GM18511 (cell line): ENCODE measurements around the gene NHERF2.
"Not testable (repeated sequence)": the region's sequence is repeated elsewhere in the genome, so short reads cannot be mapped to it uniquely, and the experiment has no call there.

Source experiments
- ATAC-seq: cut with Tn5 transposase; IDR thresholded peaks from one replicate; pipeline ENCODE4 v1.9.1; 2021; ENCODE audit warnings: mild to moderate bottlenecking, moderate library complexity; ENCODE audit not compliant: unreplicated experiment

Gene NHERF2

GRCh38 chr16:2004795-2005517, 21.7 kb upstream of the NHERF2 start:
- no peak for ATAC-seq

- no peak for ATAC-seq
These were observed 21.1 kb upstream of the NHERF2 start for GRCh38 chr16:2005646-2006045.

- no peak for ATAC-seq
These were observed 20.4 kb upstream of the NHERF2 start for GRCh38 chr16:2006317-2006716.

DNA sequence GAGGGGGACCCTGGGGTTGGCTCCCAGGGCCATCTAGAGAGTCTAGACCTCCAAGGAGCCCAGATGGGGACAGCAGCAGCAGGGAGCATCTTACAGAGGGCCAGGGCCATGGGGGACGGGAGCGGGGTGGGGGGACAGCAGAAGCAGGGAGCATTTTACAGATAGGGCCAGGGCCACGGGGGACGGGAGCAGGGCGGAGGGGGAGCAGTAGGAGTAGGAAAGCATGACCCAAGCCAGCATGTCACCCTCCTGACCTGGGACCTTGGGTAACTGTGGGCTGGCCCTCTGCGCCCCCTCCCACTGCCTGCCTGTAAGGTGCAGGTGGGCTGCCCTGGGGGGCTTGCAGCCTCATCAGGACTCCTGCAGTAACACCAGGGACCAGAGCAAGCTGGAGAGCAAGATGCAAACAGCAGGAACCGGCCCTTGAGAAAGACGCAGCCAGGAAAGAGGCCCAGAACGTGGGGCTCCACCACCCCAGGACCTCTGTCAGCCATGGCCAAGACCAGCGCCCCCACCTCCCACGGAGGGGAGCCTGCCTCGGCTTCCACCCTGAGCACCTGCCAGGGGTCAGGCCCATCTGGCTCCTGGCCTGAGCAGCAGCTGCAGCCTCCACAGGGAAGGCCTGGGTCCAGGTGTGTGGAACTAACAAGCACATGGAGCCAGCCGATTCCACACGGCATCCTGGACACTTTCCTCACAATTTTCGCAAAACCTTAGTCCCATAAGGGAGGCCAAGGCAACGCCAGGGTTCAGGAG, 19.4 kb upstream of the NHERF2 start:
- no peak for ATAC-seq

GRCh38 chr16:2008009-2008526, 18.6 kb upstream of the NHERF2 start:
- ATAC-seq: no peak

- no peak for ATAC-seq
These were observed 18.0 kb upstream of the NHERF2 start for GRCh38 chr16:2008631-2009163.

DNA sequence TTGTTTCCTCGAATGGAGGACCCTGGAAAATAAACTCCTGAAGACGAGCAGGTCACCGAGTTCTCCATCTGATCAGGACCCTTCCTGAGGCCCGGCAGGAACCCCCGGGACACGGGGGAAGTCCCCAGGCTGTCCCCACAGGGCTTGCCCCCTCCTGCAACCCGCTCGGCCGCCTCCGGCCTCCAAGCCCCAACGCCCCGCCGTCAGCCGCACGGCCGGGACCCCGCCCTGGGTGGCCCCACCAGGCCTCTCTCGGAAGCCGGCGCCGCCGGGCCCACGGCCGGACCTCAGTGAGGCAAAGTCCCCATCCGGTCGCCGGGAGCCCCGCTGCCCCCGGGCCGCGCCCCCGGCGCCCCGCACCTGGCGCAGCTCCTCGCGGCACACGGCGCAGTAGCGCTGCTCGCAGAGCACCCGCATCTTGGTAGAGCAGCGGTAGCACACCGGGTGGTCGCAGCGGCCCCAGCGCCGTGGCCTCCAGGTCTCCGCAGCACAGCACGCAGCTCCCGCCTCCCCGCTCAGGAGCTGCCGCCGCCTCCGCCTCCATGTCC, 17.5 kb upstream of the NHERF2 start:
- ATAC-seq: peak; percentile 30

DNA sequence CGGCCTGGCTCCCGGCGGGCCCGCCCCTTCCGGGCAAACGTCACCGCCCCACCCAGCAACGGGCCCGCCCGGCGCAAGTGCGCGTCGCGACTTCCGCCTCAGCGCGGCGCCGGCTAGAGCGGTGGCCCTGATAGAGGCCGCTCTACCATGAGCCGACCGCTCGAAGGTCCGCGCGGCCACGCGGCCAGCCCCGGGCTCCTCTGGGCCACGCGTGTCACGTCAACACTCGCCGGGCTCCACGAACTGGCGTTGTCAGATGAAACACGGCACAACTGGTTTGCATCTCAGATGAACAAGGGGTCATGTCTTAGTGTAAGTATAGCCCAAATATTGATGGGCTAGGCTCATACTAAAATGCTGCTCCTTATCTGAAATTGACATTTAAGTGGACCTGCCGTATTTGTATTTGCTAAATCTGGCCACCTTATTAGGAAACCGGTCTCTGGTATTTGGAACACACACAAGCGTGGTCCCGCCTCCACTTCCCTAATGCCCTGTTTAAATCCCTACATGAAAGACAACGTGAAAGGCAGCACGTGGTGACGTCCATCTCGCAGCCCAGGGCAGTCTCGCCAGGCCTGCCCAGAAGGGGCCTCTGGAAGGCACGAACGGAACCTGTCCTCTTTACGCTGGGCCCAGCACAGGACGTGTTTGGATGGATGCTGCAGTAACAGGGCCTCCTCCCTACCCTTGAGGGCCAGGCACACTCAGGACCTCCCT, 16.8 kb upstream of the NHERF2 start, which contains the start of gene ZNF598:
Gene ZNF598, minus strand, starts transcription at position 31 of the 720 bp plus-strand sequence.
- peak; percentile 92 for ATAC-seq

DNA sequence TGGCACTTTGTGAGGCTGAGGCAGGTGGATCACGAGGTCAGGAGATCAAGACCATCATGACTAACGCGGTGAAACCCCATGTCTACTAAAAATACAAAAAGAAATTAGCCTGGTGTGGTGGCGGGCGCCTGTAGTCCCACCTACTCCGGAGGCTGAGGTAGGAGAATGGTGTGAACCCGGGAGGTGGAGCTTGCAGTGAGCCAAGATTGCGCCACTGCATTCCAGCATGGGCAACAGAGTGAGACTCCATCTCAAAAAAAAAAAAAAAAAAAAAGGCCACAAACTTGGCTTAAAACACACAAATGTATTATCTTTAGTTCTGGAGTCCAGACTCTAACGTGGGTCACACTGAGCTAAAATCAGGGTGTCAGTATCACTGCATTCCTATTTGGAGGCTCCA, 15.0 kb upstream of the NHERF2 start:
- not testable (repeated sequence) for ATAC-seq

GRCh38 chr16:2013527-2013926, 13.2 kb upstream of the NHERF2 start:
- no peak for ATAC-seq

- ATAC-seq: no peak
These were observed 11.4 kb upstream of the NHERF2 start for GRCh38 chr16:2015117-2015946.

DNA sequence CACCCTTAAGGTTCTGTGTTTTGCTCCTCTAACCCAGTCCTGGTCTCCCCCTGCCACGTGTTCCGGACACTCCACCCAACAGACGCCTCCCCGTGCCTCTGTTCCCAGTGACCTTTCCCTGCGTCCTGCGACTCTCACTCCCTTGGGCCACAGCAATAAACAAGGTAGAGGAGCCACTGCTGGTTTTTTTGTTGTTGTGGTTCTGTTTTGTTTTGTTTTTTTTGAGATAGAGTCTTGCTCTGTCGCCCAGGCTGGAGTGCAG, 10.8 kb upstream of the NHERF2 start:
- ATAC-seq: no peak

- no peak for ATAC-seq
These were observed 10.2 kb upstream of the NHERF2 start for GRCh38 chr16:2016407-2016922.

DNA sequence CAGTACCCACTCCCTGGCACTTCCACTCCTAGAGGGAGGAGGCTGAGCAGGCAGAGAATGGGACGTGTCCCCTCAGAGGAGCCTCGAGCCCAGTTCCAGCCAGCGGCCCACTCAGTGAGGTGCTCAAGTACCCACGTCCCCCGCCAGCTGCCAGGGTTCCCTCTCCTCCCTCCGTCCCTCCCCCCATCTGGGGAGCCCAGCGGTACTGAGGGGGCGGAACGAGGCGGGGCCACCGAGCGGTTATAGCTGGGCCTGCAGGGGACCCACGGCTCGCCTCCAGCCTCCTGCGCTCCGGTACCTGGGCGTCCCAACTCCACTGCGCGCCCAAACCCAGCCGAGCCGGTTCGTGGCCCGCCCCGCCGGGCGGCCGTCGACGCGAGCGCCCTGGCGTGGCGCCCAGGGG, 7.2 kb upstream of the NHERF2 start, which contains the start of gene NPW:
Gene NPW, plus strand, starts transcription at position 268 of the 403 bp plus-strand sequence.
- ATAC-seq: no peak

- ATAC-seq: no peak
These were observed 6.5 kb upstream of the NHERF2 start for GRCh38 chr16:2019921-2020831.

DNA sequence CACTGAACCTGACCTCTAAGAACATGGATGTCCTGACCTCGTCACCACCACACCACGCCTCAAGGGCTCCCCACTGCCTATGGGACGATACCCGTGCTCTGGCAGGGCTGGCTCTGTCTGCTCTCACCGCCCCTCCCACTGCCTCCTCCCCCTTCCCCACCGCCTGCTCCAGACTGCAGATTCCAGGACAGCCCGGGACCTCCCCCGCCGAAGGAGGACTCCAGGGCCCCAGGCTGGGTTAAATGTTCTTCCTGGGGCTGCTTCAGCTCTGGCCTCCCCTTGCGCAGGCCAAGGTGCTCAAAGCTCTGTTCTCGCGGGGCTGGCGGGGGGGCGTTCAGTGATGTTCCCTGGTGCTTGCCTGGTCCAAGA, 4.0 kb upstream of the NHERF2 start:
- ATAC-seq: peak; percentile 17

DNA sequence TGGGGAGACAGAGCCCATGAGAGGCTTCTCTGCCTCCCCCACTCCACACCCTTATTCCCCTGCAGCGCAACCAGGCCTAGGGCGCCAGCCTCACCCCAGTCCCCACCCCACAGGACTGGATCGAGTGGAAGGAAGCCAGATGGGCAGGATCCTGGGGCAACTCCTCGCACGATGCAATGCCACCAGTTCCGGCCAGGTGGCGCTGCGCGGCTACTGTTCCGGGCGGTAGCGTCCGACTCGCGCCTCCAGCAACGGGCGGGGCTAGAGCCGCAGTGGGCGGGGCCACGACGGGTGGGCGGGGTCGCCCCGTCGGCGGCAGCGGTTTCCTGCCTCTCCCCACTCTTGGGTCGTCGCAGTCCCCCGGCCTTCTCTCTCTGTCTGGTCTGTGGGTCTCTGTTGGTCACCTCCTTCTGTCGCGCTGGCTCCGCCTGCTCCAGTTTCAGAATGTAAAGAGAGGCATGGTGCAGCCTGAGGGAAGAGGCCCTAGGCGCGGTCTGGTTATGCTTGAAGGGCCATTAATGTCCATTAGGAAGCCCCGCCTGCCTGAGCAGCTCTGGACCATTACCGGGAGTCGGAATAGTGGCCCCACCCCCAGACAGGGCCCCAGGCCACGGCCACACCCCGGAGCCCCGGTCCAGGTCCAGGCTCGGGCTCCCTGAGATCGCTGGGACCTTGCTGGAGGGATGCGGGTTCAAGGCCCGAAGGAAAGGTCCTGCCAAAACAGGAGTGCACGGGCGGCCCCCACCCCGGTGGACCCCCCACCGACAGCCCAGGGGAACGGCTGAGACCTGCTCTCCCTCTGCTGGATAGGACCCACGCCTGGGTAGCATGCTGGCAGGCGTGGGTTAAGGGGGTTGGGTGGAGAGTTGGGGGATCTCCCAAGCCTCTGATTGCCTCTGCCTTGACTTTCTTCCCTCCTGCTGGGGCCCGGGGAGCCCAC, 3.3 kb upstream of the NHERF2 start:
- ATAC-seq: peak; percentile 78

- ATAC-seq: no peak
These were observed 2.7 kb upstream of the NHERF2 start for GRCh38 chr16:2024032-2024420.
